AG04450 (cell line): ENCODE results near the gene TMEM247. TPM values are rescaled to one million over a fixed set of nuclear protein-coding genes. Genes with fewer than 3 reads are reported as not detected.

Experiments
- CTCF ChIA-PET: fragments of 300-600, 350-600 bp; formaldehyde crosslinking; extraction: SDS; loops from one replicate; lab custom pipeline; 2022; ENCODE audit warnings: antibody characterized with exemption, inconsistent platforms; lab: Charles Lee
- POLR2A ChIA-PET: fragments of 350-600 bp; formaldehyde crosslinking; extraction: SDS; loops from one replicate; lab custom pipeline; 2021; ENCODE audit warnings: antibody characterized with exemption, inconsistent platforms; lab: Yijun Ruan, JAX
- DNase-seq: peaks from one replicate; pipeline ENCODE4 v3.0.0-alpha.2; 2011; ENCODE audit warnings: low read depth, low spot score
- H3K27ac ChIP-seq: one replicate; pipeline ENCODE4 v1.5.1; 2012; ENCODE audit warnings: low read depth, low read length, control low read depth
- H3K27me3 ChIP-seq: one replicate; pipeline ENCODE4 v1.6.0; 2012; ENCODE audit warnings: low read length; ENCODE audit not compliant: control insufficient read depth, insufficient read depth
- H3K4me3 ChIP-seq: 2 replicates; pipeline ENCODE4 v1.5.1; 2011; ENCODE audit warnings: mild to moderate bottlenecking, low read depth, low read length, control low read depth
- H3K9me3 ChIP-seq: 2 replicates; pipeline ENCODE4 v1.5.1; 2012; ENCODE audit warnings: low read length; ENCODE audit not compliant: control insufficient read depth, insufficient read depth
- CTCF ChIP-seq: IDR thresholded peaks from 2 replicates; pipeline ENCODE4 v1.5.1; 2011; ENCODE audit warnings: low read depth, low read length, control low read depth, inconsistent platforms
- polyA plus RNA-seq: library from polyadenylated mRNA; depleted of rRNA; stranded (reverse); fragments of >200 nt; gene quantifications from 2 replicates; pipeline ENCODE4 v1.2.3, GENCODE V29; 2011

TMEM247 gene
- polyA plus RNA-seq, 1 experiment: not detected

GRCh38 chr2:46477925-46478324, 1.4 kb upstream of the TMEM247 start:
- ChIA-PET POLR2A (no interaction called here), CTCF (no interaction called here)
- Histone ChIP-seq H3K27ac (no peak overlapping the region), H3K27me3 (no peaks in the 10 kb centered on the region), H3K4me3 (no peak overlapping the region), H3K9me3 (peaks cover 14% of the 10 kb centered on the region)
- no peak for DNase-seq
- TF ChIP-seq CTCF: no peak

GRCh38 chr2:46480562-46480961, 1.2 kb downstream of the TMEM247 start:
- no peak overlapping the region for H3K4me3 ChIP-seq
- no peak overlapping the region for H3K27ac ChIP-seq
- ChIA-PET CTCF (interaction anchor here (0.6 kb wide), 1 partner anchor 169 kb away, joined by 3 read pairs; no protein-coding TSS in a partner anchor), POLR2A (no interaction called here)
- TF ChIP-seq CTCF: no peak
- no peaks in the 10 kb centered on the region for H3K27me3 ChIP-seq
- peaks cover 14% of the 10 kb centered on the region for H3K9me3 ChIP-seq
- no peak for DNase-seq

GRCh38 chr2:46481198-46482193, 2.1 kb downstream of the TMEM247 start:
- Histone ChIP-seq H3K9me3 (peaks cover 14% of the 10 kb centered on the region), H3K27me3 (no peaks in the 10 kb centered on the region), H3K27ac (no peak overlapping the region), H3K4me3 (no peak overlapping the region)
- ChIA-PET POLR2A (interaction anchor here (0.7 kb wide), 1 partner anchor 59 kb away, joined by 4 read pairs; no protein-coding TSS in a partner anchor), CTCF (interaction anchor here (0.7 kb wide), 1 partner anchor 19 kb away, joined by 4 read pairs; no protein-coding TSS in a partner anchor)
- peak; percentile 36 for DNase-seq
- TF ChIP-seq CTCF: no peak

- no peak overlapping the region for H3K4me3 ChIP-seq
- ChIA-PET POLR2A (no interaction called here), CTCF (no interaction called here)
- DNase-seq: no peak
- no peak overlapping the region for H3K27ac ChIP-seq
- TF ChIP-seq CTCF: no peak
- peaks cover 14% of the 10 kb centered on the region for H3K9me3 ChIP-seq
- no peaks in the 10 kb centered on the region for H3K27me3 ChIP-seq
Observed at GRCh38 chr2:46482490-46482889, 3.1 kb downstream of the TMEM247 start.

- no peak for TF ChIP-seq CTCF
- no peak for DNase-seq
- CTCF ChIA-PET: no interaction called here
Observed at GRCh38 chr2:46485002-46485401, 5.6 kb downstream of the TMEM247 start.

More at GRCh38 chr2:46485002-46485401, 5.6 kb downstream of the TMEM247 start:
- Histone ChIP-seq H3K9me3 (peaks cover 5% of the 10 kb centered on the region; the same call in 1 of the 2 replicates), H3K27me3 (no peaks in the 10 kb centered on the region), H3K4me3 (no peak overlapping the region), H3K27ac (no peak overlapping the region)
- POLR2A ChIA-PET: no interaction called here
